ENCODE data around the gene DRC1.
"Not testable (repeated sequence)": the region's sequence is repeated elsewhere in the genome, so short reads cannot be mapped to it uniquely, and the experiment has no call there.

DRC1 gene

GRCh38 chr2:26401739-26402541 lies at the start of gene DRC1:
Gene DRC1, plus strand, starts transcription at chr2:26401920. Its CDS starts 70 bp downstream, at chr2:26401990.
- in situ Hi-C loops (cut with HindIII; ENCODE audit: low sequenced_read_pairs) = no loop called here

DNA sequence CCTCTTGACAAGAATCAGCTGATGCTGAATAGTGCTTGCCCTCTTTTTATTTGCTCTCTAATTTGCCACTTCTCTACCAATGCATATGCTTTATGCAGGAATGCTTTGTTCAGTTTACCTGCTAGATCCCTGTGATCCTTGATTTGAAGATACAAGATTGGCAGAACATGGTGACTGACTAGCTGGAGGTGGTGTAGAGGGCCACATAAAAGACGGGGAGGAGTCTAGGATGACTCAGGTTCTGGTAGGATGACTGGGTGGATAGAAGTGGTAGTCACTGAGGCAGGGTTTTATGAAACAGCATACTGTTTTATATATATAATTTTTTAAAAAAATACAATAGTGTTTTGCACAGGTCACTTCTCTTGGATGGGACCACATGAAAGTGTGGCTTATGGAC lies 48.8 kb upstream of the DRC1 start:
- in situ Hi-C loops (cut with HindIII; ENCODE audit: low sequenced_read_pairs) = no loop called here

- in situ Hi-C loops (cut with HindIII; ENCODE audit: low sequenced_read_pairs) = not testable (repeated sequence)
Observed at GRCh38 chr2:26354469-26354868, 47.3 kb upstream of the DRC1 start.

- in situ Hi-C loops (cut with HindIII; ENCODE audit: low sequenced_read_pairs) = no loop called here
Observed at GRCh38 chr2:26355038-26355995, 46.4 kb upstream of the DRC1 start.

- in situ Hi-C loops (cut with HindIII; ENCODE audit: low sequenced_read_pairs) = no loop called here
Observed at GRCh38 chr2:26356111-26356510, 45.6 kb upstream of the DRC1 start.

GRCh38 chr2:26356771-26357170 lies 44.9 kb upstream of the DRC1 start:
- in situ Hi-C loops (cut with HindIII; ENCODE audit: low sequenced_read_pairs) = no loop called here

DNA sequence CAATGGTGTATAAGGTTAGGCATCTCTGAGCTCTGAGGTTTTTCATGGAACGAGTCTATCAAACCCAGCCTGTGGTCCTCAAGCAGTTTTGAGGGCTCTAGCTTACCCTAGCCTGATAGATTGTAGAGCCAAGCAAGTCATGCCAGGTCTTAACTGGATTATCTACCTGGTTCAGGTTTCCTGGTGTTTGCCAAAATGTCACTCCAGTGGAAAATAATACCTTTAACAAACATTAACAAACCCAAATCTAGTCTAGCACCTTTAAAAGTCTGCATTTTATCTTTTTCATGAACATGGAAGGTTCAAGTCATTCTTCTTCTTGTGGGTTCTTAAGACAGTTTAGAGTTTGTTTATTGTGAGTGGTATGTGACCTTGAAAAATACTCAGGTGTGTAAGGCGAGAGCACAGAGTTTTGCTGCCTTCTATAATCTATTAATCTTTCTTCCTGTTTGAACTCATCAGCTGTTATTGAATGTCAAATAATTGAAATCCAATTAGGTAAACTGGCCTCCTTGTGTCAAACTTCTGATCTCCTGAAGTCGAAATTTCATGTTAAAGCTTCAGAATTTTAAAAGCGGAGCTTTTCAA lies 41.7 kb upstream of the DRC1 start:
- in situ Hi-C loops (cut with HindIII; ENCODE audit: low sequenced_read_pairs) = no loop called here

DNA sequence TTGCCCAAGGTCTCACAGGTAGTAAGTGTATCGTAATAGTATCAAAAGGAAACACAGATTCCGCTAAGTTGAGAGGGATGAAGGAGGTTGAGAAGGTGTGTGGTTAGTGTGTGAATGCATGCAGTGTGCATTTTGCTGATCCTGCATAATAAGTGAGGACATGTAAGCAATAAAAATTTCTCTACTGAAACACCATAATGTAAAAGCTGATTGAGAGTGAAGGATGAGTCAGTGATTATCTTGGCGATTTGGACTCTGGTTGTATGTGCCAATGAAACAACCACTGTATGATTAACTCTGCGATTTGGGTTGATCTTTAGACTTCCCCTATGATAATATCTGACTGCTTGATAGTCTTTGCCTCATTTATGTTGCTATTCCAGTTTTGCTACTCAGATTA lies 38.4 kb upstream of the DRC1 start:
- in situ Hi-C loops (cut with HindIII; ENCODE audit: low sequenced_read_pairs) = no loop called here

GRCh38 chr2:26363958-26364357 lies 37.8 kb upstream of the DRC1 start:
- in situ Hi-C loops (cut with HindIII; ENCODE audit: low sequenced_read_pairs) = no loop called here

DNA sequence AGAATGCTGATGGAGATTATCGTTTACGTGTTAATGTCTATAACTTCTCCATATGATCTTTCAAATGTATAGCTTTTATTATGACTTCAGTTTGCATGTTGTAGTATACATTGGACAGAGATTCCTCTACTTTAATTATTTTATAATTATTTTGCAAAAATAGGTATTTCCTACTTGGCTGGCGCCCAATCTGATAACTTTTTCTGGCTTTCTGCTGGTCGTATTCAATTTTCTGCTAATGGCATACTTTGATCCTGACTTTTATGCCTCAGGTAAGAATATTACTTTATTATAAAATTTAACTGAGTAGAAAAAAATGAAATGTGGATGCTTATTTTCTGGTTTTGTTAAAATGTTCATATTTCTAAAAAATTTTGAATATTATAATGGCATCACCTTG lies 37.1 kb upstream of the DRC1 start:
- in situ Hi-C loops (cut with HindIII; ENCODE audit: low sequenced_read_pairs) = no loop called here

DNA sequence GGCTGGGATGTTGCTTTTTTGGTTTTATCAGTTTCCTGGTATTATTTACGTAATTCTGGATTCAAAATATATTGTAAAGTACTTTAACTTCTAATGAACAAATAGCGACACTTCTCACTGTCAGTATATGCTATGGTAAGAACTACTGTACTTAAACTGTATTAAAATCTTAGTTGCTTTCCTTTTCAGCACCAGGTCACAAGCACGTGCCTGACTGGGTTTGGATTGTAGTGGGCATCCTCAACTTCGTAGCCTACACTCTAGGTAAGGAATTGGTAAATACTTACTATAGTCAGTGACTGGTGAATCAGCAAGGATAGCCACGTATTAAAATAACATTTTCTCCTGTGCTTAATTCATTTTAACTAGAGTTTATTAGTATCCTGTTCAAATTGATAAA lies 34.8 kb upstream of the DRC1 start:
- in situ Hi-C loops (cut with HindIII; ENCODE audit: low sequenced_read_pairs) = no loop called here

- in situ Hi-C loops (cut with HindIII; ENCODE audit: low sequenced_read_pairs) = not testable (repeated sequence)
Observed at GRCh38 chr2:26369664-26370063, 32.1 kb upstream of the DRC1 start.

- in situ Hi-C loops (cut with HindIII; ENCODE audit: low sequenced_read_pairs) = not testable (repeated sequence)
Observed at GRCh38 chr2:26370909-26371308, 30.8 kb upstream of the DRC1 start.

DNA sequence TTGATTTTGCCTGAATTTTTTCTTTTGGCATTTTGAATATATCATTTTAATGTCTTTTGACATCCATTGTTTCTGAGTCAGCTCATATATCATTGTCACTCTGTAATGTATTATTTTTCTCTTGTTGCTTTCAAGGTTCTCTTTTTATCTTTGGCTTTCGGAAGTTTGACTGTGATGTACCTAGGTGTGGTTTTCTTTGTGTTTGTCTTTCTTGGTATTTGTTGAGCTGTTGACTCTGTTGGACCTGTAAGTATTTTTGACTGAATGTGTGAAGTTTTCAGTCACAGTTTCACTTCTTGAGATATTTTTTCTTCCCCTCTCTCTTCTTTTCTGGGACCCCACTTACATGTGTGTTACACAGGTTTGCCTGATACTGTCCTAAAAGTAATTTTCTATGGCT lies 24.9 kb upstream of the DRC1 start:
- in situ Hi-C loops (cut with HindIII; ENCODE audit: low sequenced_read_pairs) = no loop called here

GRCh38 chr2:26380281-26380680 lies 21.4 kb upstream of the DRC1 start:
- in situ Hi-C loops (cut with HindIII; ENCODE audit: low sequenced_read_pairs) = no loop called here

DNA sequence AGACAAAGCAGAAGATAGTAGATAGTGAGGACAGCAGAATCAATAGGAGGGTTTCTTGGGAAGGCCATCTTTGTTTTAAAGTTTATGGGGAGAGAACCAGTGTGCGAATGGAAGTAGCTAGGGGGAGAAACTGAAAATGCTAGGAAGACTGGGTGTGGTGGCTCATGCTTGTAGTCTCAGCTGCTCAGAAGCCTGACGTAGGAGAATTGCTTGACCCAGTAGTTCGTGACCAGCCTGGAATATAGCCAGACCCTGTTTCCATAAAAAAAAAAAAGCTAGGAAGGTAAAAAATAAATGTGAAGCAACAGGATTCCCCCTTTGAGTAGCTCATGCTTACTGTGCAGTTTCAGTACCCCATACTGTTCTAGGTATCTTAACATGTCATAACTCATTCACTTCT lies 19.2 kb upstream of the DRC1 start:
- in situ Hi-C loops (cut with HindIII; ENCODE audit: low sequenced_read_pairs) = no loop called here

- in situ Hi-C loops (cut with HindIII; ENCODE audit: low sequenced_read_pairs) = no loop called here
Observed at GRCh38 chr2:26384183-26384582, 17.5 kb upstream of the DRC1 start.

DNA sequence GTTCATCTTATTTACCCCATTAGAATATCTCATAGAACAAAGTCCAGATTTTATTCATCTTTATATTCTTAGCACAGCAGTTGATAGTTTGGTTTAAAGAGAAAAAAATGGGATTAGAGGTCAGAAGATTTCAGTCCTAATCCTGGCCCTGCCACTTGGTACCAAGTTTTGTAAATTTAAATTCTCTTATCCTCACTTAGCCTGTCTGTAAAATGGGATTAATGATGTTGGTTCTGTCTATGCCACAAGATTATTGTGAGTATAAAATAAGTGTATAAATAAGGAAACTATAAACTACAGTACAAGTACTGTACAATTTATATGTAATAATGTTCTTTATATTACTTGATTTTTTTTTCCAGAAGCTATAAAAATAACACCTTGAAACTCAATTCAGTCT lies 17.1 kb upstream of the DRC1 start:
- in situ Hi-C loops (cut with HindIII; ENCODE audit: low sequenced_read_pairs) = no loop called here

- in situ Hi-C loops (cut with HindIII; ENCODE audit: low sequenced_read_pairs) = no loop called here
Observed at GRCh38 chr2:26387189-26387588, 14.5 kb upstream of the DRC1 start.

GRCh38 chr2:26394694-26395093 lies 7.0 kb upstream of the DRC1 start:
- in situ Hi-C loops (cut with HindIII; ENCODE audit: low sequenced_read_pairs) = no loop called here

- in situ Hi-C loops (cut with HindIII; ENCODE audit: low sequenced_read_pairs) = no loop called here
Observed at GRCh38 chr2:26395394-26395793, 6.3 kb upstream of the DRC1 start.

Data from DLD1 (cell line).